Measurements from ENCODE around the gene E2F4.

Gene E2F4

DNA sequence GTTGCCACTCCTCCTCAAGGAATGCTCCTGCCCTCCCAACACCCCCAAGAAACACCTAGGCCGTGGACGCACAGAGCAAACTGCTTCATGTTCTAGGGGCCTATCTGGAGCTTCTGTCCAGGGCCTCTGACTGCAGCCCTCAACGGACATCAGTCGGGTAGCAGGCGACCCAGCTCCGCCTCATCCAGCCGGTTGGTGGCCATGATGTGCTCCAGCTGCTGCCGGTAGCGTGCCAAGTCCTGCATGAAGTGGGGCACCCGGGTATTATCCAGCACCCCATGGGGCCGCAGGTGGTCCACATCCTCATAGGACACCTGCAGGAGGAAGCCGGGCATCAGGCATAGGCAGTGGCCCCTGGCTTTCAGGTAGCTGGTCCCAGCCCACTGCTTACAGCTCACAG, 15.3 kb upstream of the E2F4 start:
- DNase-seq: no peak

DNA sequence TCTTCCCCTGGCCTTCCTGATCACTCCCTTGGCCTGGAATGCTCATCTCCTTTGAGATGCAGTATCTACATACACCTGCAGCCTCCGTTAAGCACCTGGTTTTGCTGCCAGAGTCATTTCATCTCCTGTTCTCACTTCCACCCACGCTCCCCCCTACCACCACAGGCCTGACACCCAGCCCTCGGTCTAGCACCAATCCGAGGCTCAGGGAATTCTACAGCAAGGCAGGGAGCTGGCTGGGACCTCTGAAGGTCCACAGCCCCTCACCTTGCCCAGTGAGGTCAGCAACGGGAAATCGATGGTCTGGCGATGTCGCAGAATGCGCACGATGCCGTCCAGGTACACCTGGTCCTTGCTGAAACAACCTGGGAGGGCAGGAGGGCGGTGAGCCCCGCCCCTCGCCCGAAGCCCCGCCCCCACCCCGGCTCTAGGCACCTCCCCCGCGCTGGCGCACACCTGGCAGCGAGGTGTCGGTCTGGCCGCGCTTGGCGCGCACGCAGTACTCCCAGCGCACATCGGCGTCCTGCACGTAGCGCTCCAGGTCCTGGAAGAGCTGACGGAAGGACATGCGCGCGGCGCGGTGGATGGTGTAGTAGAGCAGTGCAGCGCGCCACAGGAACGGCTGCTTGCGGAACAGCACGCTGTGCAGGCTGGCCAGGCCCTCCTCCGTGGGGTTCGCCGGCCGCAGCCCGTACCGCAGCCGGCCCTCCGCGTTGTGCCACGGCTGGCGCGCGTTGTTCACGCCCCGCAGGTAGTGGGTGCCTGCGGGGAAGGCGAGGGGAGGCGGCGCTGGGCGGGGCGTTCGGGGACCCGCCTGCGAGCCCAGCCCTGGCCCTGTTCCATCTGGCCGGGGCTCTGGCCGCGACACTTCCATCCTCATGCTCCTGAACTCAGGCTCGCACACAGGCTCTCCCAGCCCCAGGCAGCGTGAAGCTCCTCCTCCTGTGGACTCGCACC, 13.9 kb upstream of the E2F4 start:
- peak; percentile 63 to 76 for DNase-seq

DNA sequence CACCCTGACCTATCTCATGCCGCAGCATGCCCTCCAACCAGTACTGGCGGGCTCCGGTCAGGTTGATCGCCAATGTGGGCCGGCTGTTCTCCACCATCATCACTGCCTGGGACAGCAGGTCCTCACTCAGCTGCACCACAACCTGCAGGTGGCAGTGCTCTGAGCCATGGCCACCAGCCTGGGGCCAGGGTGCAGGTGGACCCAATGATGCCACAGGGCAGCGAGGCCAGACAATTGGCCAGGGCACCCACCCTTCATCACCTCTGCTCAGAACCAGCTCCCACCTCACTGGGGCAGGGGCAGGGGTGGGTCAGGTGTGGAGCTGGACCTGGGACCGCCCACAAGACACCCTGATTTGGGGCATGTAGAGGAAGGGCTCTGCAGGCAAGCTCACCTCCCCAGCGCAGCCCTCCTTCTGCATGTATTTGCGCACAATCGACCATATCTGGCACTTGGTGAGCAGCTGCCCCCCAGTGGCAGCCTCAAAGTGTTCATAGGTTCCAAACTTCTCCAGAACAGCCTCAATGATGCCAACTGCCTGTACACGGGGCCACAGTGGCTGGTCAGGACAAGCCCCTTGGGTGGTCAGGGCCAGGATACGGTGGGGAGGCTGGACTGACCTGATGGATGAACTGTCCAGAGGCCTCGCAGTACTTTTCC, 12.4 kb upstream of the E2F4 start:
- DNase-seq: no peak

DNA sequence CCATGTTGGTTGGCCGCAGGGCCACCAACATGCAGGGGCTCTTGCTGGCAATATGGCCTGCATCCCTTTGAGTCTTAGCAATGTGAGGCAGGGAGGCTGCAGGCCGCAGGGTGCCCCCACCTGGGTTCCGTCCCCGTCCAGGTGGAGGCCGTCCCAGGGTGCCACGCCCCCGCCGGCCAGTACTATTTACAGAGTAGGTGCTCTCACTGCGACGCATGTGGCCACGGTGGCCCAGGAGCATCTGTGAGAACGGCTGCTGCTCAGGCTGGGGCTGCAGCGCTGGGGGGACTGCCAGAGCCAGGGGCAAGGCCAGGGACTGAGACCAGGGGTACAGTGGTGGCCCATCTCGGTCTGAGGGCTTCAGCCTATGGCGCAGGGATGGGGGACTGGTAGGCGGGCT, 11.8 kb upstream of the E2F4 start:
- no peak for DNase-seq

DNA sequence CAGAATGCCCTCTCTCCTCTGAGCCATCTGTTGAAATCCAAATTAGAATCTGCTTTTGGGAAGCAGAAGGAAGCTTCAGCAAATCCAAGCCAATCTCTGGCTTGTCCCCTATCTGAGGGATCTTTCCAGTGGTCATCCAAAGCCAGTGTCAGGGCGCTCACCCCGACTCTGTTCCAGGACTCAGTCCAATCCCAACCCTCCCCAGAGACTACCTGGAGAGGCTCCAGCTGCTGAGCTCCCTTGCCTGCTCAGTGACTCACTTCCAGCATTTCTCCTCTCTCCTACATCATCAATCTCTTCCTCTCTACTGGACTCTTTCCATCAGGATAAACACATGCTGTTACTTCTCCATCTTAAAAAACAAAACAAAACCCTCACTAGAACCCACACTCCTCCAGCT, 10.6 kb upstream of the E2F4 start:
- DNase-seq: no peak

DNA sequence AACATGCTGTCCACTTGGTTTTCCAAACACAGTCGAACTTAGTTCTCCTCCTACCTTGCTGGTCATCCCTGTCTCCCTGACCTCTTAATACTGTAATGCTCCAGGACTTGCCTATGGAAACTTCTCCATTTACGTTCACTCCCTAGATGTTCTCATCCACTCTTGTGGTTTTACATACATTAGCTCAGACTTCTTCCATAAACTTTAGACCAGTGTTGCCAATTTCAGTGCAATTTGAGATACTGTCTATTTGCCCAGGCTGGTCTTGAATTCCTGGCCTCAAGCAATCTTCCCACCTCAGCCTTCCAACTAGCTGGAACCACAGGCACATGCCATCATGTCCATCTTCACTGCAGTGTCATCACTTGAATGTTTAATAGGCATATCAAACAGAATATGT, 9.7 kb upstream of the E2F4 start:
- DNase-seq: no peak

DNA sequence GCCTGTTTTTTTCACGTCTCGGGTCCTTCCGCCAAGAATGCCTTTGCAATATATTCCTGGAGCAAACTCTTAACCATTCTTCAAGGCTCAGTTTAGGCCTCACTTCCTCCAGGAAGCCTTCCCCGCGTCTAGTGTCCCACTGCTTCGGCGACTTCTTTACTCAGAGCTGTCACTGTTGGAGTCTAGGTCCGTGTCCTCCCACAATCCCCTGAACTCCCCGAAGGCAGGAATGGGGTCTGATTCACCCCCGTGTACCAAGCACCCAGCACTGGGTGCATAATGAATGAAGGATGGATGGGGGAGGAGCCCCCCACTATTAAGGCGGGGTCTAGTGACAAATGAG, 8.7 kb upstream of the E2F4 start:
- DNase-seq: no peak

DNA sequence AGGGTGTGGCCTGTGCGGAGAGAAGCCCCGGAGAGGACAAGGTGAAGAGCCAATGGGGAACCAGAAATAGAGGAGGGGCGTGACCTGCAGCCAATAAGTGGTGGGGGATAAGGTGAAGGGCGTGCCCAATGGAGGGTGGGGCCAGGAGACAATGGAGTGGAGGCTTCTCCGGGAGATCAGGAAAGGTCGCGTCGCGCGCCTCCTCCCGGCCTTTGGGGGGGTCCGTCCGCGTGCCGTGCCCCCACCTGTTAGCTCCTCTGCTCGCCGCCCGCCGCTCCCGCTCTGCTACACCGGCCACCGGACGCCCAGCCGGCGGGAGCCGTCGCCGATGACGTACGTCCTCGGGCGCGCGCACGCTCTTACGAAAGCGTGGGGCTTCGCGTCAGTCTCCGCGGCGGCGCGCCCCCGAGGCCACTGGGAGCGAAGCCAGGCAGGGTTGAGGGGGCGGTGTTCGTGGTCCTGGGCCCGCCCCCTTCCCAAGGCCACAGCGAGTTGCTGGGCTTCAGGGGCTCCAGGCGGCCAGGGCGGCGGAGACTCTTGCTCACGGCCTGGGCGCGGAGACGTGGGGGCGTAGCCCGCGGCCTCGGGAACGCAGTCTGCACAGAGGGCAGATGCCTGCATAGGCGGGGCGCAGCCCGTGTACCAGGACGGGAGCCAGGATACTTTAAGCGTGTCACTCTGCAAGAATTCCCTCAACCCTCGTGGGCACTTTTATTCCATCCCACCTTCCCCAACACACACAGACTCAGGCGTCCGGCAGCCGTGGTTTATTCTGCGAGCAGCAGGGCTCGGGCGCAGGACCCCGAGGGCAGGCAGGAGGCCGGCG, 8.1 kb upstream of the E2F4 start, which contains the start of gene MATCAP1:
Gene MATCAP1, minus strand, starts transcription at position 337 of the 826 bp plus-strand sequence. CDS start 3,353 bp downstream, outside the sequence.
- DNase-seq: peak; percentile 97

DNA sequence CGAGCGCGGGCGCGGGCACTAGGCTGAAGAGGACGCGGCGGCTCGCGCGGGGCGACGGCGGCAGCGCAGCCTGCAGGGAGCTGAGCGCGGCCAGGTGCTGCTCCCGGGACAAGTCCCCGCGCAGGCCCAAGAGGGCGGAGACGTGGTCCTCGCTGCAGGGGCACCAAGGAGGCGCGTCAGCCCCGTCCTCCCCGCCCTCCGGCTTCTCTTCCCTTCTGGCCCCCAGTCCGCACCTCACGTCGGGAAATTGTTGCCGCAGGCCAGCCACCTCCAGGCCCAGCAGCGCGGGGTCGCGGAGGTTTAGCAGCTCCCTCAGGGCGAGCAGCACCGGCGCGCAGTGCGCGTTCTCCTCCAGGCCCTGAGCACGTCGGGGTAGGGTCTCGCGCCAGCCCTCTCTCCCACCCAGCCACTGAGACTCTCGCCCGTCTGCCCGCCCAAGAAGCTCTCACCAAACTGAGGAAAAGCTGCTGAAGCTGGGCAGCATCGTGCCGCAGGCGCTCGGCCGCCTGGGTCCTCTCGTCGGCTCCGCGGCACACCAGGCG, 7.4 kb upstream of the E2F4 start:
- no peak for DNase-seq

DNA sequence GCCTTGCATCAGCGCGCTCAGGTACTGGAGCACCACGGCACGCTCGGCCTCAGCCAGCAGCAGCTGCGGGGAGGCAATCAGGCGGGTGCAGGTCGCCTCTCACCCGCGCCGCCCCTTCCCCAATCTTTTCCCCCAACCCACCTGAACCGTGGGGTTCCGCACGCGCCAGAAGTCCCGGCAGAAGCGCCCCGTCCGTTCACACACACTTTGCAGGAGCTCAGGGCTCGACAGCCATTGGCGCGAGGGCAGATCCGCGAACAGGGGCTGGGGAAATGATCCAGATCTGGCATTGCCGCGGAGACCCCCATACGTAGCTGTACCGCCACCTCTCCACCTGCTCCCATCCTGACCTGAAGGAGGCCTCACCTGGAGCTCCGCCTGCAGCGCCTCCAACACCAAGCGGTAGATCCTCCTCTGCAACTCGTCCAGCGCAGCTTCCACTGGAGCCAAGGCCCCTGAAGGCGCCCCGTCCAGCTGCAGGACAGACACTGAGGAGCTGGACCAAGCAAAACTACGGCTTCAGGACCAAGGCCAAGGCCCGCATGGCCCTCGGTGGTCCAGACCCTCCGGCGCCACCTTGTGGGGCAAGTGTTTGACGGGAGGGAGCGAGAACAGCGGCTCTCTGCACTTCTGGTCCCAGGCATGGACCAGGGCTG, 6.8 kb upstream of the E2F4 start:
- peak; percentile 84 for DNase-seq

DNA sequence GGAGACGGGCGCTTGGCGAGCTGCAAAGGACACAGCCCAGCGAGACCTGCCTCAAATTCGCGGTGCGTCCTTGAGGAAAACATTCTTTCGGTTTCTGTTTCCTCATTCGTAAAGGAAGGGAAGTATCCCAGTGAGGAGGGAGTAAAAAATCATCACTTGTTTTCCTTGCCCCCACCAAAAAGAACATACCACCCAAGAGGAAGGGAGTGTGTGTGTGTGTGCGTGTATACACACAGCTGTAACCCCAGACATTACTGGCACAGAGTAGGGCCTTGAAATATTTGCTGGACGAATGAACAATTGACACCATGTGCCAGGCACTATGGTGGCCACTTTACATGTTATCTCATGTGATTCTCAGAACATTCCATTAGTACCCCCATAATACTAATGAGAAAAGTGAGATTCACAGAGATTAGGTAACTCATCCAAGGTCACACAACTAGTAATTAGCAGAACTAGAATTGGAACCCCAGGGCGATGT, 6.3 kb upstream of the E2F4 start:
- no peak for DNase-seq

DNA sequence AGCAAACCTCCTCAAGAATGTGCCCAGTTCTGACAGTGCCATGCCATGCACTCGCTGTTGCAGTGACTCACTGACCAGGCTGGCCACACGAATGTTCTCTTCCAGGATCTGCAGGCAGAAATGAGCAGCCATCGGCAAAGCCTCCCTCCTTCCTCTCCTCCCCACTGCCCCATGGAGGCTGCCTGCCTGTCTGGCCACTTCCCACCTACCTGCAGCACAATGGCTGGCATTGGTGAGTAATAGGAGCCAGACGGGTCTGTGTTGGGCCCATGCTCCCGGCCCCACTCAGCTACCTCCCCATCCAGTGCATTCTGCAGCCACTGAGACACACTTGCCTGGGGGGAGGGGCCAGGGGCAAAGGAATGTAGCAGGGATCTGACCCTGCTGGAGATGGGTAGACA, 5.4 kb upstream of the E2F4 start:
- no peak for DNase-seq

DNA sequence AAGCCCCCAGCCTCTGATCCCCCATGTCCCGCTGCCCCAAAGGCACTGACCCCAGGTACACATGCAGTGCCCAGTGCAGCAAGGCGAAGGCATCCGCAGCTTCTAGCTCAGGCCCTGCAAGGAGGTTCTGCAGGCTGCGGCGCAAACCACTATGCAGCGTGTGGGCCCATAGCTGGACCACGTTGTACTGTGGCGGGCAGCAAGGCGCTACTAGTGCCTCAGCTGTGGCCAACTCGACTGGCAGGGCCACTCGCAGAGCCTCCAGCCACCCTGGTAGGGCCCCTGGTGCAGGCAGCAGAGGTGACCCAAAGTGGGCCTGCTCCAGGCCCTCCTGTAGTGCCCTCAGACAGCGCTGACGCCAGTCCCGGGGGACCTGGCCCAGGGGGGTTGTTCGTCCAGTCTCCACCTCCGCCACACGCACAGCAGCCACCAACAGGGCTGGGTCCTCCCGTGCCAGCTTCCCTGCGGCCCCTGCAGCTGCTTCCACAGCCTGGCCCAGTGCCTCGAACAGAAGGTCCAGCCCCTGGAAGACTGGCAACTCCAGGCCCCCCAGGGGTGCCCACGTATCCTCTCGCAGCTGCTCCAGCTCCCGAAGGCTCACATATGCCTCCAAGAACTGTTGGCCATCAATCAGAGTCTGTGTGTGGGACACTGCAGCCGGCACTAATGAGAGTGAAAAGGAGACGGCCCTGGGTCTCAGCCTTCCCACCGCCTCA, 4.6 kb upstream of the E2F4 start:
- DNase-seq: no peak

DNA sequence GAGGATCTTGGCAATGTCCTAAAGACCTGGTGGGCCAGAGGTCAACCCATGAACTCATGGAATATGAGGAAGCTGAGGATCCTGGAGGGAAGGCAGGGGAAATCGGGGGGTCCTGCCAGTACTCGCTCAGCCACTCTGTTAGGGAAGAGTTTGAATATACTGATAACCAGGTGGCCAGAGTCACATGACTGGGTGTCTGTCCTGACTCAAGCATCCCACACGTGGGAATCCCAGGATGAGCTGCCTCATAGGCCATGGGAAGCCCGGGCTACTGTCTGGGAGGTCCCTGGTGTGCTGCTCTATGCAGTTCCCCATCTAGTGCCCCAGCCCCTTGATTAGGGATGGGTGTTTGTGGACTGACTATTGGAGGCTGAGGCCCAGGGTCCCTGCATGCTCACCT, 3.6 kb upstream of the E2F4 start:
- DNase-seq: no peak

DNA sequence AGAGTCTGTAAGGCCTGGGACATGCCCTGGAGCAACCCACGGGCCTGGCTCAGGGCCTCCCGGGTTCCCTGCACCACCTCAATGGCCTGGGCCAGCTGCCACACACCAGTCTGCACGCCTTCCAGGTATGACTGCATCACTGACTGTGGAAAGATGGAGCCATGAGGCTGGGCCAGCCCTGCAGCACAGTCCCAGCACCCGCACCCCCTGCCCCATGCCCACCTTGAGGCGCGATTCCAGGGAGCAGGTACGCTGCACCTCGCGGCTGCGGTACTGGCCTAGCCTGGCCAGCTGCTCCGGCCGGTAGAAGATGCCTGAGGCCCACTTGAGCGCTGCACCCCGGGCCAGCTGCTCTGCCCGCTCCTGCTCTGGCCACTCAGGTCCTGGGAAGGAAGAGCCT, 3.2 kb upstream of the E2F4 start:
- DNase-seq: no peak

DNA sequence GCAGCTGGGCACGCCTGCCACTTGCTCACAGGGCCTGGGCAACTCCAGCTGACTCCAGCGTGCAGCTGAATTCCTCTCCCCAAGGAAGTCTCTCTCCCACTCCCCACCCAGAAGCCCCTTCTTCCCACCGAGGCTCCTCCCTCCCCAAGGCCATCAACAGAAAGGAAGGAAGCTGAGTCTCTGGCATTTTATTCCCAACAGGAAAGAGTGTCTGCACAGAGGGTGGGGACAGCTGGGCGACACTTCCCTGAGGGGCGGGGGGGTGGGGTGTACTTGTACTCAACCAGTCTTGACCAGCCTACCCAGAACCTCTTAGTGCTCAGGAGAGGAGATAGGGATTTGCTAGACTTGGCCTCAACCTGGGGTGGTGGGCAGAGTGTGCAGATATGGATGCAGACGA, 1.9 kb upstream of the E2F4 start, which contains the start of gene EXOC3L1:
Gene EXOC3L1, minus strand, starts transcription at position 96 of the 400 bp plus-strand sequence. CDS start 460 bp downstream, outside the sequence.
- DNase-seq: no peak

DNA sequence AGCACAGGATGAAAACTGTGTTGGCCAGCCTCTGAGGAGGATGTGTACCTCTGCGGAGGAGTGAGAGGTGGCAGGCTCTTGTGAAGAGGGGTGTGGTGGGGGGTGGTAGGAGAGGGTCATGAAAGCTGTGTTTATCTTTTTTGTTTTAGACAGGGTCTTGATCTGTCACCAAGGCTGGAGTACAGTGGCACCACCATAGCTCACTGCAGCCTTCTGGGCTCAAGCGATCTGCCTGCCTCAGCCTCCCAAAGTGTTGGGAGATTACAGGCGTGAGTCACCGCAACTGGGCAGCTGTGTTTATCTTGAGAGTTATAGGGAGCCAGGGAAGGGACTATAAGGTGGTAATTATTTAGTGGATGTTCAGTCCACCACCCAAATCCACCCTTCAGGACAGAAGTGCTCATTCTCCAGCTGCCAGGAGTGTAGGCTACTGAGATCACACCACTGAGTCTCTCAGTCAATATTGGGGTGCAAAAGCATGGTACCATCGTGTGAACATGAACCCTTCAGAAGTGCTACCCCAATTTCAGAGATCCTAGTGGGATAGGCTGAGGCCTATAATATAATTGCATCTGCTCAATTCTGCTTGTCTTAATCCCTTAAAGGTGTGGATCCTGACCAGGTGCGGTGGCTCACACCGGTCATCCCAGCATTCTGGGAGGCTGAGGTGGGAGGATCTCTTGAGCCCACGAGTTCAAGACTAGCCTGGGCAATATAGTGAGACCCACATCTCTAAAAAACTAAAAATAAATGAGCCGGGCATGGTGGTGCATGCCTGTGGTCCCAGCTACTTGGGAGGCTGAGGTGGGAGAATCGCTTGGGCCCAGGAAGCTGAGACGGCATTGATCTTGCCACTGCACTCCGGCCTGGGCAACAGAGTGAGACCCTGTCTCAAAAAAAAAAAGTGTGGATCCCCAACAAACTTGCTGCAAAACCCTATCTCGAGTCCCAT, 1.2 kb upstream of the E2F4 start:
- no peak for DNase-seq

DNA sequence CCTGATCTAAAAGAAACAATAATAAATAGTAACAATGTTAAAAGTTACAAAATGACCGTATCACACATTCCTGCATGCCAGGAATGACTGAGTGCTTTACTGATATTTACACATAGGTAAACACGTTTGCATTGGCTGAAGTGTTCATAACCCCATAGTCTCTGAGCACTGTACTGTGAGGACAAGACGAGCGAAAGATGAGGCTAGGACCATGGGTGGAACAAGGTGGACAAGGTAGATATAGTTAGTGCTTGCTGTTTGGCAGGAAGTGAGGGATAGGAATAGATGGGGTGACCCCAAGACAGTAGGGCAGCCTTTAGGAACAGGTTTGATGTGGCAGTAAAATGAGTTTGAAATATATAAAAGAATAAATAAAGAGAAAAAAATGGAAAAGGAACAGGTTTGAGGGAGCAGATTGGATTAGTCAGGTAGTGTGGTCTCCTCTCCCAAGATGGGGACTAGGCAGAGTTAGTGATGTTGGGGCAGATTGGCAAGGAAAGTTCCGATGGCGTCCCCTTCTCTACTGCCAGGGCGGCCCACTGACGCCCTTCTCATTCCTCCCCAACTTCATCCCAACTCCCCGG, 452 bp upstream of the E2F4 start:
- DNase-seq: no peak

DNA sequence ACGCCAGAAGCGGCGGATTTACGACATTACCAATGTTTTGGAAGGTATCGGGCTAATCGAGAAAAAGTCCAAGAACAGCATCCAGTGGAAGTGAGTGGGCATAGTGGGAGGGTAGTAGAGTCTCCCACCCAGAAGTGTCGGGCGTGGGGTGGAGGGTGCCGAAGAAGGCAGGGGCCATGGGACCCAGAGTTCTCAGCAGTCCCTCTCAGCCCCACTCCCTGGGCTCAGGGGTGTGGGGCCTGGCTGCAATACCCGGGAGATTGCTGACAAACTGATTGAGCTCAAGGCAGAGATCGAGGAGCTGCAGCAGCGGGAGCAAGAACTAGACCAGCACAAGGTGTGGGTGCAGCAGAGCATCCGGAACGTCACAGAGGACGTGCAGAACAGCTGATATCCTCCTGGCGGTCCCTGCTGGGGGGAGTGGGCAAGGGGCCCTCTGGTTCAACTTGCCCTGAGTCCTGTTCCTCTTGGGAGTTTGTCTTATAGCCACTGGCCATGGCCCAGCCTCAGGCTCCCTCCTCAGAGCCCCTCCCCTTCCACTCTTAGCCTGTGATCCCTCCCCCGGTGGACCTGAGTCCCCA, 916 bp downstream of the E2F4 start:
- no peak for DNase-seq

DNA sequence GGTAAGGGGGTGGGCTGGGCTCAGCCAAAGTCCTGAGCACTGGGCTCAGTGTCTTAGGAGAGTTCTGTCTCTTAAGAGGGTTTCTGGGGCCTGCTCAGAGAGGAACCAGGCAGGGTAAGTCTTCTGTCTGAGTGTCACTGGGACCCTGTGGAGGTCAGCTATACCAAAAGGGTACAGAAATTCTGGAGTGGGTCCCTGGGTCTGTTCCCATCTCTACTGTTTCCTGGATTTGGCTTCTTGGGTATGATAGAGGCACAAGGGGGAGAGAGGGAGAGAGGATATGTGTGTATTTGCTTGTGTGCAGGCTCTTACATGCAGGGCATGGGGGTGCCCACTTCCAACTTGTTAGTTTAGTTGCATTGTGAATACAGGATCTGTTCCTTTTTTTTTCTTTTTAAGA, 1.6 kb downstream of the E2F4 start:
- no peak for DNase-seq

Measured in CD4-positive, alpha-beta T cell treated with Interleukin-1 beta for 1 hour (primary cell).